GM12892 (cell line): Measurements from ENCODE around the gene SPATA13.

Experiments used
- POLR2A ChIP-seq: IDR thresholded peaks from 2 replicates; pipeline ENCODE4 v1.6.1; 2011; ENCODE audit warnings: low read depth, low read length, control low read depth
- POLR2AphosphoS5 ChIP-seq: IDR thresholded peaks from 2 replicates; pipeline ENCODE4 v1.6.1; 2011; ENCODE audit warnings: low read depth, low read length, control low read depth
- TAF1 ChIP-seq: IDR thresholded peaks from 2 replicates; pipeline ENCODE4 v1.6.1; 2011; ENCODE audit warnings: low read depth, mild to moderate bottlenecking, control low read depth, low read length, borderline replicate concordance

DNA sequence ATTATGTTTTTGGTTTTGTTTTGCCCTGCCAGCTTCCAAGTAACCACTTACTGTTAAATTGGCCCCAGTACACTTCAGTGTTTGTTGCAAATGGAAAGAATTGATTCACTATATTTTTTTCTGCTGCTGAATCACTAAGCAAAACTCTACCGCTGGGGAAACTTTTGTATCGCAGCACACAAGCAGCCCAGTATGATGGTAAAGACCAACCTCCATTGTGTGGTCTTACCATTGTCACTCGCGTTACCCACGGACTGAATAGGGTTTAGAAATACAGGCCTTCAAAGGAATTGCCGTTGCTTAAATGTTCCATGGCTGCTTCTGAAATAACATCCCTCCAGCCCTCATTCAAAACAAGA lies 7.9 kb downstream of the SPATA13 start:
- TF ChIP-seq TAF1: no peak
- no peak for TF ChIP-seq POLR2AphosphoS5
- no peak for TF ChIP-seq POLR2A
